ENCODE measurements around the gene GGT1. TPM values are rescaled to one million over a fixed set of nuclear protein-coding genes. Genes with fewer than 3 reads are reported as not detected.
"Not testable (repeated sequence)": the region's sequence is repeated elsewhere in the genome, so short reads cannot be mapped to it uniquely, and the experiment has no call there.

The GGT1 gene
- total RNA-seq, 1 donor from 2014 or later, result 4.8 TPM

GRCh38 chr22:24583221-24584165 lies 19.5 kb upstream of the GGT1 start:
- DNase-seq (ENCODE audit: low read depth in 2 of 2), result peak in 1 of 2 donors; percentile 27

GRCh38 chr22:24584166-24584790 lies 18.7 kb upstream of the GGT1 start:
- no peak for DNase-seq (ENCODE audit: low read depth in 2 of 2)

- DNase-seq (ENCODE audit: low read depth in 2 of 2), result no peak
Measured at GRCh38 chr22:24584871-24585411, 18.1 kb upstream of the GGT1 start.

GRCh38 chr22:24585461-24585860 lies 17.5 kb upstream of the GGT1 start:
- no peak for DNase-seq (ENCODE audit: low read depth in 2 of 2)

- no peak for DNase-seq (ENCODE audit: low read depth in 2 of 2)
Measured at GRCh38 chr22:24585927-24586546, 17.0 kb upstream of the GGT1 start.

GRCh38 chr22:24587251-24587650 lies 15.7 kb upstream of the GGT1 start:
- no peak for DNase-seq (ENCODE audit: low read depth in 2 of 2)

- DNase-seq (ENCODE audit: low read depth in 2 of 2), result no peak
Measured at GRCh38 chr22:24587948-24588347, 15.0 kb upstream of the GGT1 start.

GRCh38 chr22:24588381-24588756 lies 14.6 kb upstream of the GGT1 start:
- no peak for DNase-seq (ENCODE audit: low read depth in 2 of 2)

GRCh38 chr22:24588757-24589481 lies 14.1 kb upstream of the GGT1 start:
- no peak for DNase-seq (ENCODE audit: low read depth in 2 of 2)

GRCh38 chr22:24589518-24590030 lies 13.4 kb upstream of the GGT1 start:
- no peak for DNase-seq (ENCODE audit: low read depth in 2 of 2)

GRCh38 chr22:24590596-24591173 lies 12.3 kb upstream of the GGT1 start:
- no peak for DNase-seq (ENCODE audit: low read depth in 2 of 2)

GRCh38 chr22:24591286-24591830 lies 11.6 kb upstream of the GGT1 start:
- no peak for DNase-seq (ENCODE audit: low read depth in 2 of 2)

GRCh38 chr22:24592058-24592850 lies 10.7 kb upstream of the GGT1 start:
- peak in 1 of 2 donors; percentile 7 for DNase-seq (ENCODE audit: low read depth in 2 of 2)

GRCh38 chr22:24592851-24593558 lies 10.0 kb upstream of the GGT1 start, which contains the start of gene LRRC75B:
TSS of gene LRRC75B (minus strand) at chr22:24593073. CDS start at chr22:24593039, 34 bp downstream.
- peak; percentile 55 to 69 for DNase-seq (ENCODE audit: low read depth in 2 of 2)

GRCh38 chr22:24593559-24593835 lies 9.5 kb upstream of the GGT1 start:
- DNase-seq (ENCODE audit: low read depth in 2 of 2), result not testable (repeated sequence)

GRCh38 chr22:24593836-24594568 lies 9.0 kb upstream of the GGT1 start:
- DNase-seq (ENCODE audit: low read depth in 2 of 2), result no peak

GRCh38 chr22:24594569-24595120 lies 8.3 kb upstream of the GGT1 start:
- DNase-seq (ENCODE audit: low read depth in 2 of 2), result no peak

- no peak for DNase-seq (ENCODE audit: low read depth in 2 of 2)
Measured at GRCh38 chr22:24595228-24595627, 7.8 kb upstream of the GGT1 start.
